ENCODE measurements around the gene HES5. TPM values are rescaled to one million over a fixed set of nuclear protein-coding genes. Genes with fewer than 3 reads are reported as not detected.

The HES5 gene
- total and polyA plus RNA-seq, 4 experiments from 2014 or later, result not detected

DNA sequence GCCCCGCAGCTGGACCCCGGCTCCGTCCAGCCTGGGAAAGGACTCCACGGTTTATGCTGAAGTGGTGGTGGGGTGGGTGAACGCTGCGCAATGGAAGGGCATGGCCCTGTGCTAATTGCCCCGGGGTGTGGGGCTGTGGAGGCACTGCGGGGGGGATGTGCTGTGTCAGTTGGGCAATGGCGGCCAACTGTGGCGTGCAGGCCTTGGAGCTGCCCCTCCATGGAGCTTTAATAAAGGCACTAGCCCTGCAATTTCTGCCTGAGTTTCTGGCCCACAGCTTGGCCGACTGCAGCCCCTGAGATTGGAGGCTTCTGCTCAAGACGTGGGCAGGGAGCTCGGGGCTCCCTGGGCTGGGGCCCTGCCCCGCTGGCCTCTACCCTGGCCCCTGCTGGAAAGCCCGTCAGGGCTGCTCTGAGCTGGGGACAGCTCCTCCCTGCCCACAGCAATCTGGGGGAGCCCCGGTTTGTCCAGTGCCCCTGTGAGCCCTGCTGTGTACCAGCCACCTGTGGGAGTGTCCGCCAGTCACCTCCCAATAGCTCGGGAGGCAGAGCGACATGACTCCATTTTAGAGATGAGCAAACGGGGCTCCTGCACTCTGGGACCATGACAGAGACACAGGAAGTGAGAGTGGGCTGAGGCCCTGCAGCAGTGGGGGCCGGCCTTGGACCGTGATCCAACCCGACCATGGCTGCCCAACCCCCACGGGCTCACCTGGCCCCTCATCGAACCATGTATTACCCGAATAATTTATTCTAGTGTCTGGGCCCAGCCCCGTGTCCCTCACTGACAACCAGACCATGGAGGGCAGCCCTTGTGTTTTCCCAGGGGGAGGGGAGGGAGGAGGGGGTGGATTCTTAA is 17.4 kb upstream of the HES5 start:
- intact Hi-C loops (cut with micrococcal nuclease), result loop anchor here (1.0 to 10.0 kb wide), 9 partner anchors 9 to 352 kb away; partner anchors contain the start of genes MORN1, PANK4, PRXL2B and RER1
- no peaks in the 10 kb centered on the region for H3K27me3 Mint-ChIP-seq
- peak overlapping the region; percentile 96 to 99 (median 97) for H3K27ac Mint-ChIP-seq
- POLR2A ChIA-PET (ENCODE audit: partially characterized antibody), result interaction anchor here (0.7 to 10.5 kb wide), 30 partner anchors 8 to 932 kb away, joined by 3 to 367 read pairs (median 4); partner anchors contain the start of genes FAAP20, HES5, MIB2 and MORN1
- Histone ChIP-seq H3K27me3 (ENCODE audit: insufficient read depth, low read length) (no peaks in the 10 kb centered on the region), H3K4me1 (ENCODE audit: insufficient read depth, low read length) (peaks cover 43% of the 10 kb centered on the region), H3K9me3 (ENCODE audit: control insufficient read depth in 1 of 2, low read length in 2 of 2) (no peaks in the 10 kb centered on the region), H3K4me3 (ENCODE audit: low read length in 2 of 2) (peak overlapping the region; percentile 78 to 80), H3K27ac (ENCODE audit: low read depth, low read length) (peak overlapping the region; percentile 98), H3K36me3 (ENCODE audit: insufficient read depth, low read length) (no peaks in the 10 kb centered on the region)
- H3K4me1 Mint-ChIP-seq, result peaks cover 7 to 35% (median 20%) of the 10 kb centered on the region in 4 donors
- H3K9me3 Mint-ChIP-seq, result peaks cover 0 to 2% (median 0%) of the 10 kb centered on the region in 8 donors
- CTCF ChIA-PET (ENCODE audit: partially characterized antibody), result interaction anchor here (0.5 to 3.8 kb wide), 15 partner anchors 9 to 352 kb away, joined by 3 to 85 read pairs (median 8); partner anchors contain the start of genes FAAP20, MORN1, PANK4 and PEX10
- peak overlapping the region; percentile 91 to 97 (median 92) for H3K4me3 Mint-ChIP-seq
- peaks cover 0 to 2% of the 10 kb centered on the region in 2 donors for H3K36me3 Mint-ChIP-seq
- DNase-seq, result peak; percentile 44 to 64 (median 51)

DNA sequence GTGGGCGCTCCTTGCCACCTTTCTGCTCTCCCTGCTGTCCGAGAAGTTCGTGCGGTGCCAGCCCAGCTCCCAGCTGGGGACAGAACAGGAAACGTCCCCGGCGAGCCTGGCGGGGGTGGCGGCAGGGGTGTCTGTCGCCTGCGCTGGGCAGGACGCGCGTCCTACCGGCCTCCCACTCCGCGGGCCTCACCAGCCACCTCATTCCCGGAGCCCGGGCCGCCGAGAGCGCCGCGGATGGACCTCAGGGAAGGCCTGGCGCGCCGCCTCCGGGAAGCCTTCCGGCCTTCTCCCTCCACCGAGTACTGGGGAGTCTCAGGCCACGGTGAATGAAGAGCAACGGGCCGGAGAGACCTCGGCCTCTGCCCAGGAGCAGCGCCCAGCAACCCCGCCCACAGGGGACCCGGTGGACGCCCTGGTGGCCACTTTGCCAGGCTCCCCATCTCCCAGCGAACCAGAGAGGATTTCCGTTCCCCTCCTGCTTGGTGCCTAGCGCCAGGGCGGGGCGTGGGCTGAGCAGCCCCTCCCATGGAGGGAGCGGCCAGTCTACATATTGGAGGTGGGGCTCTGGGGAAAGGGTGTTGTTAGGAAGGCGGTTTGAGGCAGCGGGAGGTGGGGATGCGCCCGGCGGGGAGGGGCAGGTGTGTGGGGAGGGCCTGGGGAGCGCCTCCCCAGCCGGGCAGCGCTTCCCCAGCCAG is 16.6 kb upstream of the HES5 start:
- peak; percentile 81 to 94 (median 88) for DNase-seq
- Mint-ChIP-seq H3K27me3 (no peaks in the 10 kb centered on the region), H3K9me3 (peaks cover 0 to 2% (median 0%) of the 10 kb centered on the region in 8 donors), H3K4me3 (peak overlapping the region; percentile 91 to 97 (median 92)), H3K4me1 (peaks cover 7 to 36% (median 22%) of the 10 kb centered on the region in 4 donors), H3K27ac (peak overlapping the region; percentile 96 to 99 (median 97)), H3K36me3 (peaks cover 0 to 2% of the 10 kb centered on the region in 2 donors)
- H3K27me3 ChIP-seq (ENCODE audit: insufficient read depth, low read length), result no peaks in the 10 kb centered on the region
- H3K9me3 ChIP-seq (ENCODE audit: control insufficient read depth in 1 of 2, low read length in 2 of 2), result no peaks in the 10 kb centered on the region
- ChIA-PET CTCF (ENCODE audit: partially characterized antibody) (interaction anchor here (0.8 to 3.8 kb wide), 14 partner anchors 10 to 351 kb away, joined by 3 to 85 read pairs (median 14); partner anchors contain the start of genes FAAP20, PANK4, PEX10 and TNFRSF14), POLR2A (ENCODE audit: partially characterized antibody) (interaction anchor here (0.7 to 10.5 kb wide), 25 partner anchors 10 to 413 kb away, joined by 3 to 367 read pairs (median 7); partner anchors contain the start of genes FAAP20, HES5, MORN1 and PANK4)
- intact Hi-C loops (cut with micrococcal nuclease), result loop anchor here (1.0 to 10.0 kb wide), 5 partner anchors 20 to 413 kb away; partner anchors contain the start of gene PANK4
- H3K27ac ChIP-seq (ENCODE audit: low read depth, low read length), result peak overlapping the region; percentile 98
- H3K4me1 ChIP-seq (ENCODE audit: insufficient read depth, low read length), result peaks cover 43% of the 10 kb centered on the region
- no peaks in the 10 kb centered on the region for H3K36me3 ChIP-seq (ENCODE audit: insufficient read depth, low read length)
- H3K4me3 ChIP-seq (ENCODE audit: low read length in 2 of 2), result peak overlapping the region; percentile 78 to 80

DNA sequence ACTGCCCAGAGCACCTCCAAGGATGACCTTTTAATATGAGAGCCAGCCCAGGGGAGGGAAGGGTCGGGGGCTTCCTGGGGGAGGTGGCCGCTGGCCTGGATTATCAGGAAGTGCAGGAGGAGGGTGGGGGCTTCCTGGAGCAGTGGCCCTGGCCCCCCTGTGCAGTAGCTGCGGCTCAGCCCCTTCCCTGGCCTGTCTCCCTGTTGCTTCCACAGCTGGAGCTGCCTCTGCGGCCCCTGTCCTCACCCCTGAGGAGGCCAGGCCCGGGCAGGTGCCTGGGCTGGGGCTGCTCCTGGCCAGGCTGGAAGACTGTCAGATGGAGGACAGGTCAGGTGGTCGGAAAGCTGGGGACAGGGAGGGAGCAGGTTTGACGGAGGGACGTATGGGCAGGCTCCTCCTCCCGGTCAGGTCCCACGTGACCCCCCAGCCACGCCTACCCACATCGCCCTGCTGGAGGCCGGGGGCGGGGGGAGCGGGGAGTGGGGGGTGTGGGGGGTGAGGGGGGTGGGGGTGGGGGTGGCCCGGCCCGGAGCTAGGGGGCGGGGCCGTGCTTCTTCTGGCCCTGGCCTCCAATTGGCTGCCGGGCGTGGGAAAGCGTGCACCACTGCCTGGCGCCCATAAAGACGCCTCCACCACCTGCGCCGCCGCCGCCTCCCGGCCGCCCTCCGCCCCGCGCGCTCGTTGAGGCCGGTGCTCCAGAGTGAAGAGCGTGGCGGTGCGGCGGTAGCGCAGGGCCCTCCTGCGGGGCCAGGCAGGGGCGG is 15.9 kb upstream of the HES5 start:
- peak overlapping the region in 6 of 7 donors; percentile 9 to 99 (median 97) for H3K27ac Mint-ChIP-seq
- peaks cover 8 to 39% (median 20%) of the 10 kb centered on the region in 4 donors for H3K4me1 Mint-ChIP-seq
- H3K36me3 Mint-ChIP-seq, result peaks cover 0 to 2% of the 10 kb centered on the region in 2 donors
- peak; percentile 89 to 92 (median 90) for DNase-seq
- H3K9me3 Mint-ChIP-seq, result peaks cover 0 to 2% (median 0%) of the 10 kb centered on the region in 8 donors
- peaks cover 0 to 1% of the 10 kb centered on the region in 2 donors for H3K27me3 Mint-ChIP-seq
- Histone ChIP-seq H3K27me3 (ENCODE audit: insufficient read depth, low read length) (no peaks in the 10 kb centered on the region), H3K9me3 (ENCODE audit: control insufficient read depth in 1 of 2, low read length in 2 of 2) (no peaks in the 10 kb centered on the region), H3K27ac (ENCODE audit: low read depth, low read length) (peak overlapping the region; percentile 98), H3K36me3 (ENCODE audit: insufficient read depth, low read length) (no peaks in the 10 kb centered on the region), H3K4me1 (ENCODE audit: insufficient read depth, low read length) (peaks cover 48% of the 10 kb centered on the region), H3K4me3 (ENCODE audit: low read length in 2 of 2) (peak overlapping the region; percentile 78 to 80)
- H3K4me3 Mint-ChIP-seq, result peak overlapping the region; percentile 43 to 97 (median 92)
- CTCF ChIA-PET (ENCODE audit: partially characterized antibody), result interaction anchor here (0.8 to 3.8 kb wide), 6 partner anchors 11 to 133 kb away, joined by 3 to 85 read pairs (median 9); partner anchors contain the start of gene PEX10
- POLR2A ChIA-PET (ENCODE audit: partially characterized antibody), result interaction anchor here (0.6 to 10.5 kb wide), 17 partner anchors 11 to 953 kb away, joined by 3 to 367 read pairs (median 7); partner anchors contain the start of genes FAAP20, HES5, MORN1 and PANK4
- intact Hi-C loops (cut with micrococcal nuclease), result loop anchor here (1.0 to 10.0 kb wide), 4 partner anchors 241 to 413 kb away; no protein-coding TSS in a partner anchor

DNA sequence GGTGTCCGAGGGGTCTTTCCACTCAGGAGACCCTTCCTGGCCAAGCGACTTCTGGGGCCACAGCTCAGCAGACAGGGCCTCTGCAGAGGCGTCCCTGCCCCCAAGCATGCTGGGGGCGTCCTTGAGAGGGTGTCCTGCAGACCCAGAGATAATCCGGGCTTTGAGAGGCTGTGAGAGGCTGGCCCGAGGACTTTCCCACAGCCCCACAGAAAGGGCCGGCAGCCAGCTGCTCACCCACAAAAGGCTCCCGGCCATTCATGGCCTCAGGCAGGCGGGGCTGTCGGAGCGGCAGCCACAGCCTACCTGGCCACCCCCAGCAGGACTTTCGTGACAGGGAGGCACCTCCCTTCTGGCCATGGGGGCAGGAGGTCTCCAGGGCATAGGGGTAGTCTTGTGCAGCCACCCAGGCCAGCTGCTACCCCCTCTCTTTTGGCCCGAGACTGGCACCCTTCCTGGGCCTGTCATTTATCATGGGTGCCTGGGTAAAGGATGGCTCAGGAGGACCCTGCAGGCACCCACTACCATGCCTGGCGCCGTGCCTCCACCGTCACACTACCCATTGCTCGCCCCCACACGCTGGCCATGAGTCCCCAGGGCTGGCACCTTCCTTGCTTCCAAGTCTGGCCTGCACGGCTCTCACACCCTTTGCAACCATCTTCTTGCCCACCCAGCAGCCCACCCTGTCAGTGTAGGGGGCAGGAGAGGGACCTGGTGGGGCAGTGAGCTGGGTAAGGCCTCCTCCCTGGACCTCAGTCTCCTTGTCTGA is 15.0 kb upstream of the HES5 start:
- no peaks in the 10 kb centered on the region for H3K9me3 ChIP-seq (ENCODE audit: control insufficient read depth in 1 of 2, low read length in 2 of 2)
- Mint-ChIP-seq H3K27me3 (peaks cover 0 to 1% of the 10 kb centered on the region in 2 donors), H3K27ac (peak overlapping the region in 5 of 7 donors; percentile 9 to 99 (median 57)), H3K9me3 (peaks cover 0 to 2% (median 0%) of the 10 kb centered on the region in 8 donors), H3K4me3 (peak overlapping the region in 2 of 8 donors; percentile 20 to 21), H3K4me1 (peaks cover 8 to 37% (median 20%) of the 10 kb centered on the region in 4 donors), H3K36me3 (peaks cover 0 to 2% of the 10 kb centered on the region in 2 donors)
- POLR2A ChIA-PET (ENCODE audit: partially characterized antibody), result interaction anchor here (0.6 to 10.5 kb wide), 13 partner anchors 12 to 952 kb away, joined by 3 to 367 read pairs (median 7); partner anchors contain the start of genes FAAP20, HES5, MORN1 and PANK4
- H3K27ac ChIP-seq (ENCODE audit: low read depth, low read length), result peak overlapping the region; percentile 56
- CTCF ChIA-PET (ENCODE audit: partially characterized antibody), result interaction anchor here (0.9 to 3.8 kb wide), 3 partner anchors 21 to 129 kb away, joined by 5 to 85 read pairs (median 13); no protein-coding TSS in a partner anchor
- H3K4me1 ChIP-seq (ENCODE audit: insufficient read depth, low read length), result peaks cover 49% of the 10 kb centered on the region
- H3K27me3 ChIP-seq (ENCODE audit: insufficient read depth, low read length), result no peaks in the 10 kb centered on the region
- H3K4me3 ChIP-seq (ENCODE audit: low read length in 2 of 2), result no peak overlapping the region
- intact Hi-C loops (cut with micrococcal nuclease), result loop anchor here (5.0 to 10.0 kb wide), 2 partner anchors 240 to 297 kb away; no protein-coding TSS in a partner anchor
- no peak for DNase-seq
- H3K36me3 ChIP-seq (ENCODE audit: insufficient read depth, low read length), result no peaks in the 10 kb centered on the region

DNA sequence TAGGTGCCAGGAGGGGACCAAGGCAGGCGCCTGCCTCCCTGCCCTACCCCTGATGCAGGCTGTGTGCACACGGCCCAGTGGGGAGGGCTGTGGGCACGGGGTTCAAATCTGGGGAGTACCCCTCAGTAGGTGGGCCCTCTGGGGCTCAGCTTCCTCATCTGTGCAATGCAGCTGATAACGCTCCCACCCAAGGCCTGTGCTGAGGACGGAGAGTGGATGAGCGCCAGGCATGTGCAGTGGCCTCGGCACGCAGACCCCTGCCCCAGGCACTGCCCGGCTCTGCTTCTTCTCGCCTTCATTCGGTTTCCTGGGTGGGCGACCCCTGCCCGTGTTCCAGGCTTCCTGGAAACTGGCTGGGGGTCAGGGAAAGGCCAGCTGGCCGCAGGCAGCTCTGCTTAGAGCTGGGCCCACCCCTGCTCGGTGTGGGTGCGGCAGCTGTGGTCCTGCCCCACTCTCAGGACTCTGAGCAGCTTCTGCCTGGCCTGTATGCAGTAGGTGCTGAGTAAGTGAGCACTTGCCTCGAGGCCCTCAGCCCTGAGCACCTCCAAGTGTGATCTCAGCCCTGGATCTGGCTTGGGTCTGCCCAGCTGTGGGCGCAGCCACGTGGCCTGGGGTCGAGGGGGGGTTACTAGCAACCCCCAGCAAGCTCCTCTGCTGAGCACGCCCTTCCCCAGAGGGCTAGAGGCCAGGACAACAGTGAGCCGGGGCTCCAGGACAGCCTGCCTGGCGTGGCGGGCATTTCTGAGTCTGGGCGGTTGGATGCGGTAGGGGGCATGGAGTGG is 14.2 kb upstream of the HES5 start:
- H3K36me3 Mint-ChIP-seq, result peaks cover 0 to 2% of the 10 kb centered on the region in 2 donors
- H3K4me3 Mint-ChIP-seq, result peak overlapping the region in 1 of 8 donors; percentile 68
- peaks cover 42% of the 10 kb centered on the region for H3K4me1 ChIP-seq (ENCODE audit: insufficient read depth, low read length)
- DNase-seq, result no peak
- H3K4me3 ChIP-seq (ENCODE audit: low read length in 2 of 2), result no peak overlapping the region
- POLR2A ChIA-PET (ENCODE audit: partially characterized antibody), result interaction anchor here (1.6 to 10.5 kb wide), 4 partner anchors 13 to 128 kb away, joined by 3 to 367 read pairs (median 110); partner anchors contain the start of genes HES5, PANK4 and TNFRSF14
- H3K9me3 ChIP-seq (ENCODE audit: control insufficient read depth in 1 of 2, low read length in 2 of 2), result no peaks in the 10 kb centered on the region
- H3K27ac ChIP-seq (ENCODE audit: low read depth, low read length), result no peak overlapping the region
- no peaks in the 10 kb centered on the region for H3K9me3 Mint-ChIP-seq
- H3K36me3 ChIP-seq (ENCODE audit: insufficient read depth, low read length), result no peaks in the 10 kb centered on the region
- no peaks in the 10 kb centered on the region for H3K27me3 ChIP-seq (ENCODE audit: insufficient read depth, low read length)
- peaks cover 6 to 33% (median 15%) of the 10 kb centered on the region in 4 donors for H3K4me1 Mint-ChIP-seq
- peak overlapping the region in 4 of 7 donors; percentile 53 to 99 (median 64) for H3K27ac Mint-ChIP-seq
- H3K27me3 Mint-ChIP-seq, result peaks cover 0 to 1% of the 10 kb centered on the region in 2 donors
- CTCF ChIA-PET (ENCODE audit: partially characterized antibody), result interaction anchor here (2.8 kb wide), 1 partner anchor 20 kb away, joined by 13 read pairs; no protein-coding TSS in a partner anchor
- intact Hi-C loops (cut with micrococcal nuclease), result loop anchor here (10.0 kb wide), 1 partner anchor 239 kb away; no protein-coding TSS in a partner anchor

Measured in CD4-positive, alpha-beta memory T cell (primary cell).